DOHH2 (cell line): ENCODE data around the gene MLXIPL.

Source experiments
- CTCF ChIP-seq: fragments of 200-600 bp; sonication (generic); IDR thresholded peaks from one replicate; pipeline ENCODE4 v1.5.1; 2014; ENCODE audit warnings: antibody characterized with exemption, mild to moderate bottlenecking, low read depth, low read length; ENCODE audit not compliant: poor library complexity, severe bottlenecking
- EZH2phosphoT487 ChIP-seq: fragments of 200-600 bp; sonication (generic); IDR thresholded peaks from 2 replicates; pipeline ENCODE4 v1.6.1; 2017; ENCODE audit warnings: borderline replicate concordance, mild to moderate bottlenecking, antibody characterized with exemption, low read length, moderate library complexity, mixed read lengths

GRCh38 chr7:73663033-73663432, 38.7 kb upstream of the MLXIPL start:
- TF ChIP-seq CTCF = no peak
- no peak for TF ChIP-seq EZH2phosphoT487
